HG03108 (cell line): ENCODE measurements around the gene TMPRSS13.

Source experiments
- ATAC-seq: cut with Tn5 transposase; IDR thresholded peaks from one replicate; pipeline ENCODE4 v1.9.1; 2021; ENCODE audit warnings: moderate library complexity; ENCODE audit not compliant: unreplicated experiment

TMPRSS13 gene

DNA sequence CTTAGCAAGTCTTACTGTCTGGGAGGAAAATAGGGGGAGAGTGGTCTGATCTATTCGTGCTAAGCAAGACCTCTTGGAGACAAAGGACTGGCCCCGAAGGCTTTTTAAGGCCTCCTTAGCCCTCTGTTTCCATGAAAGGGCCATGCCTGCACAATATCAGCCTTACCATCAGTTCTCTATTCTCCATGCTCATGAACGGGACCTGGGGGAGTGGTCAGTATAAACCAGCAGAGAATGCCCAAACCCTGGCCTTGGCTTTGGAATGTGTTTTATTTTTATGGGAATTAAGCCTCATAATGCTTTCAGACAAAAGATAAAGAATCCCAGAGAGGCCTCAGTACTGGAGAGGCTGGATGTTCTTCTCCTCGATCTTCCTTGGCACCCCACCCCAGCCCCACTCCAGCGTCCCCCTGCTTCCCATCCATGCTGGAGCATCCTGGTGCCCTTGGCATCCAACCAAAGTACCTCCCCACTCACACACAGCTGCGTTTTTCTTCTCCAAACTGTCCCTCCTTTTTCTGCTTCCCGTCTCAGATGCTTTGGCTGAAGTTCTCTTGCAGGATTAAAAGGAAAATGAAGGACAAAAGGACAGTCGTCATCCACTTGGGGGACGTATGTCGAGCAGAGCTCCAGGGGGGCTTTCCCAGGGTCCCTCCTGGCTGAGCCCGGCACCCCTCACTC, 71.3 kb downstream of the TMPRSS13 start:
- ATAC-seq, result no peak

DNA sequence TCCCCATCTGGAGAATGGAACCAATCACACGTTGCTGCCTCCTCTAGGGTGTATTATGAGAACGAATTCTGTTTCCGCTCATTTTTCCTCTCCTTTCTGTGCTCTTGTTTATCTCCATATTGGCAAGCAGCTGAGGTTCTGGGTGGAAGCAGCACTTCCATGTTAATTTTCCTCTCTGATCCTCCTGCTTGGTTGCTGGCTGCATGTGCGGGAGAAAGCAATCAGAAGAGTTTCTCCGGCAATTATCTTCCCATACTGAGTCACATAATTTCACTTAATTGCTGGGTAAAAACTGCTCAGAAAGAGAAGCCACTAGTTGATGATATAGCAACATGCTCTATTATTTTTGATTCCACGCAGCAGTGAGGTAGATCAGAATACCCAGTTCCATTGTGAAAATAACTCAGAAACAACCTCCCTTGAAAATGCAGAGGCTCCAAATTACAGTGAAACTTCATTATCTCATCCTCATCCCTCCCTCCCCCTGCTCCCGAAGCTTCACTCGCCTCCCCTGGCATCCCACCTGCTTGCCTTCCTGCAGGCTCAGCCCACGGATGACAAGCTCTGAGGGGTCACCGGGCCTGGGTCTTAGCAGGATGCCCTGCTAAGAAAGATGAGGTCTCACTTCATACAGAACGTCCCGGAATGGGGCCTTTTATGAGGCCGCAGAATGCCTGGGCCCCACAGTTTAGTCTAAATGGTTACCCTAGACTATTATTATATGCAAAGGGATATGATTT, 73.1 kb downstream of the TMPRSS13 start:
- no peak for ATAC-seq

DNA sequence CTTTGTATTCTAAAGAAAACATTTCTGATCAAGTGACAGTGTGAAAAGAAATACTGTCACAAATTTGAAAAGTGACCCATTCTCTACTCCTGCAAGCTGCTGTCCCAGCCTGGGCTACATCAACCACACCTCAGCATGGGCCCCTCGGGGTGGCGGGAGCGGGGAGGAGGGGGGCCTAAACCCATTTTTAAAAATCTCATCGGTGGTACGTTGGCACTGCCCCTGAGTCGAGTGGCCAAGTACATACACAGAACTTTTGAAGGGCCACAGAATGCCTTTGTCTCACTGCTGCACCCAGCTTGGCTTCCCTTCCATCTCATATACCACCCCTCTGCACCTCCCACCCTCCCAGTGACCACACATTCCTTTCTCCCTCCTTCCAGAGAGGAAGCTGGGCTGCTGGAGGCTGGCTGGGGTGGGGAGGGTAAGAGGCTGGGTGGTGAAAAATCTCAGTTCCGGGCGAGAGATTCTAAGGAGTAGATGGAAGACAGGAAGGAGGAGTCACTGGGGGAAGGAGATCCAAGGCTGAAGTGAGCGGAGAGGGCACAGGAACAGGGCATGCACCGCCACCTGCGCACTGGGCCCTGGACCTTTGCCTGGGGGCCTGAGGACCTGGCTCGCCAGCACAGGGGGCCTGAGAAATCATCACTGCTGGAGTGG, 73.9 kb downstream of the TMPRSS13 start:
- no peak for ATAC-seq

DNA sequence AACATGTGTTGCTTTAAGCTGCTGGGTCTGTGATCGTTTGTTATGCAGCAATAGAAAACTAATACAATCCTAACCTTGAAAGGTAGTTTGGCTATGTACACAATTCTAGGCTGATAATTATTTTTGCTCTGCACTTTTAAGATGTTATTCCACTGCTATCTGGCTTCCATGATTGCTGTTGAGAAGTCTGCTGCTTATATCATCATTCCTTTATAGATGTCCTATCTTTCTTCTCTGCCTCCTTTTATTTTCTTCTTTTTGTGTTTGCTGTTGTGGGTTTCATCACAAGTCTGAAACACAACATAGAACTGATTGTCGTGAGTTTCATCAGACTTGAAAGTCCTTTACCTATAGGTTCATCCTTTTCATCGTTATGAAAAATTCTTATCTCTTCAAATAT, 76.9 kb downstream of the TMPRSS13 start:
- ATAC-seq, result no peak

DNA sequence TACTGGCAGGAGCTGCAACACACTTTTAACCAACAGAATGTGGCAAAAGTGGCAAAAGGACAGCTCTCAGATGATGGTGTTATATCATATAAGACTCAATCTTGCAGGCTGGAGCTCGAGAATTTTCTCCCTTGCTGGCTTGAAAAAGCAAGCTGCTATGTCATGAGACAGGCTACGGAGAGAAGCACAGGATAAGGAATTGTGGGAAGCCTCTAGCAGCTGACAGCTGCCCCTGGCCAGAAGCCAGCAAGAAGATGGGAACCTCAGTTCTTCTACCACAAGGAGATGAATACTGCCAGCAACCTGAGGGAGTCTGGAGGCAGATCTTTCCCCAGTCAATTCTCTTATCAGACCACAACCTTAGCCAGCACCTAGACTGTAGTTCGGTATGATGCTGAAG, 77.3 kb downstream of the TMPRSS13 start:
- ATAC-seq, result no peak

DNA sequence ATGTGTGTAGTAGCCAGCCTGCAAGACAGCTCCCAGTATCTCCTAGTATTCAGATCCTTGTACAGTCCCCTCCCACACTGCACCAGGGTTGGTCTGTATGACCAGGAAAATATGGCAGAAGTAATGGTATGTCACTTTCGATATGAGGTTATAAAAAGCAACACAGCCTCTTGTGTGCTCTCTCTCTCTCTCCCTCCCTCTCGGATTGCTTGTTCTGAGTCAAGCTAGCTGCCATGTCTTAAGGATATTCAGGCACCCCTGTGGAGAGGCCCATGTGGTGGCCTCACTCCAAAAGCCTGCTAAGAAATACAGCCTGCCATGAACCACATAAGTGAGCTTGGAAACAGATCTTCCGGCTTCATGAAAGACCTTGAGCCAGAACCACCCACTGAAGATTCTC, 78.1 kb downstream of the TMPRSS13 start:
- no peak for ATAC-seq
